Renal pelvis (tissue), 4 donors: ENCODE results near the gene FARSB. TPM values are rescaled to one million over a fixed set of nuclear protein-coding genes. Genes with fewer than 3 reads are reported as not detected.
"Not testable (repeated sequence)": the region's sequence is repeated elsewhere in the genome, so short reads cannot be mapped to it uniquely, and the experiment has no call there.

Experiments
- DNase-seq: peaks from one replicate; pipeline ENCODE4 v3.0.0-alpha.2; 2013
- polyA plus RNA-seq, 3 donors: library from polyadenylated mRNA; unstranded; fragments of 120-200 nt; gene quantifications; one replicate each; pipeline ENCODE4 v1.2.1, GENCODE V29; 2013; ENCODE audit not compliant: insufficient read length in 3 of 3

FARSB gene
- polyA plus RNA-seq, 3 donors, result 25.1 to 26.9 (median 25.8) TPM

- DNase-seq, result no peak
These were observed 44.2 kb downstream of the FARSB start for GRCh38 chr2:222611684-222612083.

- no peak for DNase-seq
These were observed 45.1 kb downstream of the FARSB start for GRCh38 chr2:222610746-222611145.

DNA sequence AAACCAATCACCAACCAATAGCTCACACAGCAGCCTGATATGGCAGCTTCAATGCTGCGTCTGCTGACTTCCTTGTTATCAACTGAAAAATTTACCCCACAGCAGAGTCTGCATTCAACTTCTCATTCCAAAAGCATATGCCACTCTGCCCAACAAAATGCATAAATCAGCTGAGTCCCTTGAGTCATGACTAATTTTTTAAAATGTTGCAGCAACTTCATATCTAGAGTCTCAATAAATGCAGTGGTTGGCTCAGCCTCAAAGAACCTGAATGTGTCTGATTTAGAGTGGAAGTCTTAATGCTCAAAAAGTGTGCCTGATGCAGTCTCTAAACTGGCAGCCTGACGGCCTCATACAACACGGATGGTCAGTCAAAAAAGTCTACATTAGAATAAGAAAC is 46.5 kb downstream of the FARSB start:
- no peak for DNase-seq

DNA sequence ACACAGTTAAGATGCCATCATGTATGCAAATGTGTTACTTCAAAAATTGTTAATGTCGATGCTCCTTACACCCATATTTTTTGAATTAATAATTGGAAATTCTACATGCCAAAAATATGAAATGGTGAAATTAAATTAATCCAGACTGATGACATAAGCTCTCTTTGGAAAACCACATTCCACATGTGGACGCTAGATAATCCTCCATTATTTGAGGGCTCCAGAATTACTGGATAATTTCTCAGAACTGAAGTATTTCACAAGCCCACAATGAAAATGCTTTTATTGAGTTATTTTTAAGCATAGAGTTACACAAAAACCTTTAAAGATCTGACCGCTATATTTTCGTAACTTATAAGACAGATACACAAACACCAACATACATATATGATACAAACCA is 47.8 kb downstream of the FARSB start:
- no peak for DNase-seq

- no peak for DNase-seq
These were observed 49.6 kb downstream of the FARSB start for GRCh38 chr2:222606306-222606705.

- no peak for DNase-seq
These were observed 51.0 kb downstream of the FARSB start for GRCh38 chr2:222604749-222605515.

GRCh38 chr2:222603501-222603900 is 52.4 kb downstream of the FARSB start:
- no peak for DNase-seq

- DNase-seq, result no peak
These were observed 57.3 kb downstream of the FARSB start for GRCh38 chr2:222598611-222599010.

- no peak for DNase-seq
These were observed 60.3 kb downstream of the FARSB start for GRCh38 chr2:222595581-222595980.

- no peak for DNase-seq
These were observed 61.2 kb downstream of the FARSB start for GRCh38 chr2:222594679-222595078.

- DNase-seq, result no peak
These were observed 63.7 kb downstream of the FARSB start for GRCh38 chr2:222592176-222592575.

GRCh38 chr2:222591661-222592060 is 64.2 kb downstream of the FARSB start:
- DNase-seq, result no peak

DNA sequence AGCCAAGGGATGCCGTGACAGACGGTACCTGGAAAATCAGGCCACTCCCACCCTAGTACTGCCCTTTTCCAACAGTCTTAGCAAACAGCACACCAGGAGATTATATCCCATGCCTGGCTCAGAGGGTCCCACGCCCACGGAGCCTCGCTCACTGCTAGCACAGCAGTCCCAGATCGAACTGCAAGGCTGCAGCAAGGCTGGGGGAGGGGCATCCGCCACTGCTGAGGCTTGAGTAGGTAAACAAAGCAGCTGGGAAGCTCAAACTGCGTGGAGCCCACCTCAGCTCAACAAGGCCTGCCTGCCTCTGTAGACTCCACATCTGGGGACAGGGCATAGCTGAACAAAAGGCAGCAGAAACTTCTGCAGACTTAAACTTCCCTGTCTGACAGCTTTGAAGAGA is 71.3 kb downstream of the FARSB start:
- not testable (repeated sequence) for DNase-seq

GRCh38 chr2:222582928-222583327 is 73.0 kb downstream of the FARSB start:
- DNase-seq, result no peak

- DNase-seq, result no peak
These were observed 78.6 kb downstream of the FARSB start for GRCh38 chr2:222577341-222577740.

- DNase-seq, result no peak
These were observed 79.5 kb downstream of the FARSB start for GRCh38 chr2:222576171-222577081.

- DNase-seq, result no peak
These were observed 80.3 kb downstream of the FARSB start for GRCh38 chr2:222575618-222576017.

GRCh38 chr2:222572751-222573174 is 83.1 kb downstream of the FARSB start:
- DNase-seq, result no peak

GRCh38 chr2:222572264-222572721 is 83.6 kb downstream of the FARSB start:
- DNase-seq, result no peak

- DNase-seq, result no peak
These were observed 86.1 kb downstream of the FARSB start for GRCh38 chr2:222569826-222570225.

- DNase-seq, result no peak
These were observed 87.0 kb downstream of the FARSB start for GRCh38 chr2:222568865-222569264.

- DNase-seq, result no peak
These were observed 89.7 kb downstream of the FARSB start for GRCh38 chr2:222566229-222566628.

DNA sequence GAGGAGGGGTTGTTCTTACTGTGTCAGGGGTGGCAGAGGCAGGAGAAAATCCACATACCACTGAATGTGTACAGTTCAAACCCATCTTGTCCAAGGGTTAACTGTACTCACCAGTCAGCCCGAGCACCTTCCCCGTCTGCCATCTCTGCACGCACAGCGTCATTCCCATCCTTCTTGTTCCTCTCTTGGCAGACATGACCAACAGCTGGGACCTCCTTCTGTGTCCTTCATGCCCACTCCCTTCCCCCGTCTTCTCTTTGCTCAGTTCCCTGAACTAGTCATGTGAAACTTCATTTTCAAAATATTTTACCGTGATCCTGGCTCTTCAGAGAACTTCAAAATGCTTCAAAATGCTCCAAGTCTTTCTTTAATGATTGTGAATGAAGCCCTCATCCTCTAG is 92.0 kb downstream of the FARSB start:
- DNase-seq, result no peak
